DND-41 (cell line): ENCODE results near the gene ATP2C1.

ENCODE experiments used
- ATAC-seq: fragments of 200-7000 bp; cut with Tn5 transposase; 3 replicates; pipeline ENCODE4 v1.9.1; 2021; ENCODE audit warnings: low read depth; ENCODE audit not compliant: insufficient read depth
- DNase-seq: peaks from one replicate; pipeline ENCODE4 v3.0.0-alpha.2; 2020
- H2AFZ ChIP-seq: 2 replicates; pipeline ENCODE4 v1.6.0; 2012; ENCODE audit warnings: low read depth, low read length
- H3K27ac ChIP-seq: 2 replicates; pipeline ENCODE4 v1.5.1; 2012; ENCODE audit warnings: low read length, inconsistent platforms
- H3K27me3 ChIP-seq: fragments of 200-600 bp; sonication (generic); 2 replicates; pipeline ENCODE4 v1.6.0; 2012; ENCODE audit warnings: low read length, mild to moderate bottlenecking, inconsistent platforms; ENCODE audit not compliant: insufficient read depth, poor library complexity
- H3K36me3 ChIP-seq: 2 replicates; pipeline ENCODE4 v1.5.1; 2012; ENCODE audit warnings: low read length, inconsistent platforms; ENCODE audit not compliant: insufficient read depth
- H3K4me1 ChIP-seq: 2 replicates; pipeline ENCODE4 v1.5.1; 2012; ENCODE audit warnings: mild to moderate bottlenecking, low read length; ENCODE audit not compliant: insufficient read depth
- H3K4me2 ChIP-seq: 2 replicates; pipeline ENCODE4 v1.6.0; 2012; ENCODE audit warnings: mild to moderate bottlenecking, moderate library complexity, low read length, inconsistent platforms; ENCODE audit not compliant: insufficient read depth
- H3K4me3 ChIP-seq, 2 experiments: fragments of 200-600 bp in 1 of 2; shearing (Covaris generic) in 1 of 2; 2 replicates each; pipeline ENCODE4 v1.5.1; 2012 to 2016; ENCODE audit warnings: inconsistent platforms in 2 of 2, low read length in 2 of 2, mild to moderate bottlenecking in 2 of 2, low read depth in 1 of 2, moderate library complexity in 1 of 2
- H3K79me2 ChIP-seq: 2 replicates; pipeline ENCODE4 v1.6.0; 2012; ENCODE audit warnings: low read length, inconsistent platforms; ENCODE audit not compliant: insufficient read depth
- H3K9ac ChIP-seq: 2 replicates; pipeline ENCODE4 v1.6.0; 2012; ENCODE audit warnings: low read depth, mild to moderate bottlenecking, inconsistent platforms, low read length, moderate library complexity
- H3K9me3 ChIP-seq: 2 replicates; pipeline ENCODE4 v1.5.1; 2012; ENCODE audit warnings: low read length, moderate library complexity, mild to moderate bottlenecking, inconsistent platforms; ENCODE audit not compliant: insufficient read depth, severe bottlenecking
- H4K20me1 ChIP-seq: 2 replicates; pipeline ENCODE4 v1.6.0; 2012; ENCODE audit warnings: low read length; ENCODE audit not compliant: insufficient read depth
- CTCF ChIP-seq: IDR thresholded peaks from 2 replicates; pipeline ENCODE4 v1.5.1; 2012; ENCODE audit warnings: borderline replicate concordance, low read length, moderate library complexity, mild to moderate bottlenecking; ENCODE audit not compliant: poor library complexity, severe bottlenecking; ENCODE audit errors: extremely low read depth
- EZH2 ChIP-seq: IDR thresholded peaks from 3 replicates; pipeline ENCODE4 v1.6.1; 2012; ENCODE audit warnings: borderline replicate concordance, low read depth, mild to moderate bottlenecking, moderate library complexity, low read length, inconsistent platforms; ENCODE audit not compliant: severe bottlenecking

ATP2C1 gene

GRCh38 chr3:131050001-131050400 lies 156.1 kb downstream of the ATP2C1 start:
- Histone ChIP-seq H3K9me3 (no peaks in the 10 kb centered on the region), H3K4me3 (no peak overlapping the region), H2AFZ (no peak overlapping the region), H3K27me3 (no peaks in the 10 kb centered on the region), H3K27ac (no peak overlapping the region), H3K4me2 (no peak overlapping the region), H3K4me1 (peaks cover 6% of the 10 kb centered on the region; the same call in 1 of the 2 replicates), H3K9ac (no peak overlapping the region), H3K79me2 (no peaks in the 10 kb centered on the region), H4K20me1 (no peaks in the 10 kb centered on the region), H3K36me3 (no peaks in the 10 kb centered on the region)
- ATAC-seq, result no peak
- no peak for DNase-seq
- TF ChIP-seq EZH2, result no peak
- TF ChIP-seq CTCF, result no peak

GRCh38 chr3:131053043-131053859 lies 159.4 kb downstream of the ATP2C1 start:
- DNase-seq (no peak), ATAC-seq (no peak)
- H3K27ac ChIP-seq, result no peak overlapping the region

More at GRCh38 chr3:131053043-131053859, 159.4 kb downstream of the ATP2C1 start:
- Histone ChIP-seq H4K20me1 (no peaks in the 10 kb centered on the region), H3K4me3 (no peak overlapping the region), H3K36me3 (no peaks in the 10 kb centered on the region), H3K9me3 (no peaks in the 10 kb centered on the region), H2AFZ (no peak overlapping the region), H3K9ac (no peak overlapping the region), H3K4me1 (no peaks in the 10 kb centered on the region), H3K4me2 (no peak overlapping the region), H3K27me3 (no peaks in the 10 kb centered on the region), H3K79me2 (no peaks in the 10 kb centered on the region)
- peak; percentile 18 for TF ChIP-seq CTCF
- no peak for TF ChIP-seq EZH2
